Chondrocyte (in vitro differentiated cells): Measurements from ENCODE around the gene PCMTD2. TPM values are rescaled to one million over a fixed set of nuclear protein-coding genes. Genes with fewer than 3 reads are reported as not detected.

Source experiments
- DNase-seq: peaks from one replicate; pipeline ENCODE4 v3.0.0; 2021; ENCODE audit warnings: mixed read lengths, low spot score
- H3K27ac Mint-ChIP-seq: one replicate; pipeline ENCODE4 v1.8.0; 2021; ENCODE audit warnings: mild to moderate bottlenecking, moderate library complexity, mixed read lengths; ENCODE audit not compliant: unreplicated experiment
- H3K27me3 Mint-ChIP-seq: 2 replicates; pipeline ENCODE4 v1.8.0; 2021; ENCODE audit warnings: low read depth, mixed read lengths
- H3K36me3 Mint-ChIP-seq: 2 replicates; pipeline ENCODE4 v1.8.0; 2021; ENCODE audit warnings: low read depth, mixed read lengths
- H3K4me1 Mint-ChIP-seq: 2 replicates; pipeline ENCODE4 v1.8.0; 2021; ENCODE audit warnings: low read depth, mild to moderate bottlenecking, mixed read lengths
- H3K4me3 Mint-ChIP-seq: one replicate; pipeline ENCODE4 v1.8.0; 2021; ENCODE audit warnings: mild to moderate bottlenecking, moderate library complexity, mixed read lengths; ENCODE audit not compliant: unreplicated experiment
- H3K9me3 Mint-ChIP-seq: 2 replicates; pipeline ENCODE4 v1.8.0; 2021; ENCODE audit warnings: low read depth, mixed read lengths
- CTCF ChIP-seq: fragments of 200-600 bp; sonication (generic); IDR thresholded peaks from 2 replicates; pipeline ENCODE4 v1.5.0; 2021; ENCODE audit warnings: antibody characterized with exemption, mild to moderate bottlenecking, moderate library complexity
- total RNA-seq: library from RNA; stranded (reverse); gene quantifications from 3 replicates; pipeline ENCODE4 v1.2.1, GENCODE V29; 2021

The PCMTD2 gene
- total RNA-seq, 1 donor from 2014 or later: 38.1 TPM

DNA sequence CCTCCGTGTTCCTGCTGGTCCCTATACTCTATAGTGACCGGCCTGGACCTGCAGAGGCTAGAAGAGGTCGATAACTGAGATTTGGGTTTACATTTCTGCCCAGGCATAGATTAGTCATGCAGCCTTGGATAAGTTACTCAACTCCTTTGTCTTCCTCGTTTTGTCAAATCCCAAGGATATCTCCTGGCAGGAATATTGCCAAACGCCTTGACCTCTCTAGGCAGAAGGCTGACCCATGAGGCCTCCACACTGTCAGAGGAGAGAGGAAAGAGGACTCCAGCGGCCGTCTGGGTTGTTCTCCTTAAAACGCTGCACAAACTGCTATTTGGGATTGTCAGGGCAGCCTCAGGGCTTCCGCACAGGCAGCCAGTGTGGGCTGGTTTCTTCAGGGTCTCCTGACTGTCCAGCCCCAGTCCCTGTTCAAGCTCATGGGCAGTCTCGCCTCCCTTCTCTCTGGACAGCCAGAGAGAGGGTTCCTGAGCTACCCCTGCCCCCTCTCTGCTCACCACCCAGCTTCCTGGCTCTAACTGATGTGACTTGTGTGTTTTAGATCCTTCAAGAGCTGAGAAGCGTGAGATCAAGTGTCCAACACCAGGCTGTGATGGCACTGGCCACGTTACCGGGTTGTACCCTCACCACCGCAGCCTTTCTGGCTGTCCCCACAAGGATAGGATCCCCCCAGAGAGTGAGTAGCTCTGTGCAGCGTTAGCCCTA lies 44.7 kb upstream of the PCMTD2 start:
- H3K27me3 Mint-ChIP-seq: peaks cover 48% of the 10 kb centered on the region
- H3K36me3 Mint-ChIP-seq: no peaks in the 10 kb centered on the region
- H3K4me1 Mint-ChIP-seq: peaks cover 4% of the 10 kb centered on the region
- H3K27ac Mint-ChIP-seq: no peak overlapping the region
- no peak for DNase-seq
- TF ChIP-seq CTCF: no peak
- no peaks in the 10 kb centered on the region for H3K9me3 Mint-ChIP-seq
- no peak overlapping the region for H3K4me3 Mint-ChIP-seq

- H3K27ac Mint-ChIP-seq: no peak overlapping the region
- peaks cover 4% of the 10 kb centered on the region for H3K4me1 Mint-ChIP-seq
- no peaks in the 10 kb centered on the region for H3K9me3 Mint-ChIP-seq
- peaks cover 40% of the 10 kb centered on the region for H3K27me3 Mint-ChIP-seq
- no peak overlapping the region for H3K4me3 Mint-ChIP-seq
- no peaks in the 10 kb centered on the region for H3K36me3 Mint-ChIP-seq
- TF ChIP-seq CTCF: no peak
- DNase-seq: no peak
These were observed 43.5 kb upstream of the PCMTD2 start for GRCh38 chr20:64211874-64212658.

DNA sequence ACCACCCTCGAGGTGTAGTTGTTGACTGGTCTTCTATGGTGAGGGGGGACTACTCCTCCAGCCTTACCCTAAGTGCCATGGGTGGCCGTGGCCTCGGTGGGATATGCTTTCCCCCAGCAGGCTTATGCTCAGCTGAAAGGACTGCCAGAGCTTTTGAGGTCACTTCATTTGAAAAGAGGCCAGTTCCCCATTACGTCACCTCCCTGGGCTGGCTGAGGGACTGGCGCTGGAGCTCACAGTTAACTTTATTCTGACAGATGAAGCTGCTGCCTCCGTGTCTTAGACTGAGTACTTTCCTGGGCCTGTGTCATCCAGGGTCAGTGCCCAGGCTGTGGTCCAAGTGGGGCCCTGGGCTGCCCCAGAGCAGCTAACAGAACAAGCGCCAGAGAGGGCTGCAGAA lies 42.8 kb upstream of the PCMTD2 start:
- no peak for DNase-seq
- H3K27ac Mint-ChIP-seq: no peak overlapping the region

GRCh38 chr20:64214113-64214512 lies 41.4 kb upstream of the PCMTD2 start:
- Mint-ChIP-seq H3K27ac (no peak overlapping the region), H3K27me3 (peaks cover 36% of the 10 kb centered on the region), H3K4me3 (no peak overlapping the region), H3K36me3 (no peaks in the 10 kb centered on the region), H3K4me1 (peaks cover 4% of the 10 kb centered on the region), H3K9me3 (no peaks in the 10 kb centered on the region)
- no peak for DNase-seq
- no peak for TF ChIP-seq CTCF

More for the DNA sequence above, 42.8 kb upstream of the PCMTD2 start:
- H3K4me1 Mint-ChIP-seq: peaks cover 4% of the 10 kb centered on the region
- H3K9me3 Mint-ChIP-seq: no peaks in the 10 kb centered on the region
- no peak overlapping the region for H3K4me3 Mint-ChIP-seq
- no peaks in the 10 kb centered on the region for H3K36me3 Mint-ChIP-seq
- H3K27me3 Mint-ChIP-seq: peaks cover 36% of the 10 kb centered on the region
- no peak for TF ChIP-seq CTCF

GRCh38 chr20:64214952-64215351 lies 40.6 kb upstream of the PCMTD2 start:
- H3K4me3 Mint-ChIP-seq: no peak overlapping the region

More at GRCh38 chr20:64214952-64215351, 40.6 kb upstream of the PCMTD2 start:
- Mint-ChIP-seq H3K9me3 (no peaks in the 10 kb centered on the region), H3K27ac (no peak overlapping the region), H3K4me1 (peaks cover 4% of the 10 kb centered on the region), H3K27me3 (peaks cover 34% of the 10 kb centered on the region), H3K36me3 (no peaks in the 10 kb centered on the region)
- no peak for DNase-seq
- no peak for TF ChIP-seq CTCF
